Neural progenitor cell (in vitro differentiated cells): Measurements from ENCODE around the gene MTX1.

ENCODE experiments used
- EZH2phosphoT487 ChIP-seq: fragments of 200-600 bp; sonication (generic); IDR thresholded peaks from 2 replicates; pipeline ENCODE4 v1.6.1; 2017; ENCODE audit warnings: antibody characterized with exemption
- TF ChIP-seq, protein P1 (sequence below): fragments of 200-600 bp; sonication (generic); IDR thresholded peaks from 2 replicates; pipeline ENCODE4 v1.5.1; 2017; ENCODE audit warnings: antibody characterized with exemption, mild to moderate bottlenecking

DNA sequence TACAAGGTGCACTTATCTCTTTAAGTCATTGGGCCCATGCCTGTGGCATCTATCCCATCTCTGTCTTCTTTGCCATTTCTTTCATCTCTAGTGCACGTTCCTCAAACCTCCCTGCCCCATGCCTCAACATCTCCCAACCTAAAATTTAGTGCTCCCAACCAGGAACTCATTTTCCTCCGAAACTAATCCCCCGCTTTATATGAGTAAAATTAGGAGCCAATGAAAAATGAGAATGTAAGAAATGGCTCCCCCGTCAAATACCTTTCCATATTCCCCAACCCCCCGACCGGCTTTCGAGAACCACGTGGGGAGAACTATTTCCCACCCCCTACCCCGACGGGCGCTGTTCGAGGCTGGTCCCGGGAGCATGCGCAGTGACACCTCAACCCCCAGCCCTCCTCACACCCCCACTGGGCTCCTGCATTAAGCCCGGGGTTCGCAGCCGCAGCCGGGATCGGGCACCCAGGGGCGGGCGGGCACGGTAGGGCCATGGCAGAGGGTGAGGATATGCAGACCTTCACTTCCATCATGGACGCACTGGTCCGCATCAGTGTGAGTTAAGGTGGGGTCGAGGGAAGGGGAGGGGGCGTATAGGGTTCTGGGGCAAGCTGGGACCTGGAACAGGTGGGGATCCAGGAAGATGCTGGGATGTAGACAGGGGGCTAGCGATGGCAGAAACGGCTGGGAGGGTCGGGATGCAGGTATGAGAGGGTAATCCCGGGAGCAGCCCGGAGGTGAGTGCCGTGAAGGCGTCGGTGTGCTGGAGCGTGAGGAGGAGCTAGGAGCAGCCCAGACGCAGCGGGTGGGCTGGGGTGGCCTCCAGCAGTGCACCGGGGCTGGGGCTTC is 34.8 kb upstream of the MTX1 start, which contains the start of gene TRIM46:
- TF ChIP-seq, protein P1, sequence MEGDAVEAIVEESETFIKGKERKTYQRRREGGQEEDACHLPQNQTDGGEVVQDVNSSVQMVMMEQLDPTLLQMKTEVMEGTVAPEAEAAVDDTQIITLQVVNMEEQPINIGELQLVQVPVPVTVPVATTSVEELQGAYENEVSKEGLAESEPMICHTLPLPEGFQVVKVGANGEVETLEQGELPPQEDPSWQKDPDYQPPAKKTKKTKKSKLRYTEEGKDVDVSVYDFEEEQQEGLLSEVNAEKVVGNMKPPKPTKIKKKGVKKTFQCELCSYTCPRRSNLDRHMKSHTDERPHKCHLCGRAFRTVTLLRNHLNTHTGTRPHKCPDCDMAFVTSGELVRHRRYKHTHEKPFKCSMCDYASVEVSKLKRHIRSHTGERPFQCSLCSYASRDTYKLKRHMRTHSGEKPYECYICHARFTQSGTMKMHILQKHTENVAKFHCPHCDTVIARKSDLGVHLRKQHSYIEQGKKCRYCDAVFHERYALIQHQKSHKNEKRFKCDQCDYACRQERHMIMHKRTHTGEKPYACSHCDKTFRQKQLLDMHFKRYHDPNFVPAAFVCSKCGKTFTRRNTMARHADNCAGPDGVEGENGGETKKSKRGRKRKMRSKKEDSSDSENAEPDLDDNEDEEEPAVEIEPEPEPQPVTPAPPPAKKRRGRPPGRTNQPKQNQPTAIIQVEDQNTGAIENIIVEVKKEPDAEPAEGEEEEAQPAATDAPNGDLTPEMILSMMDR = no peak
- TF ChIP-seq EZH2phosphoT487 = peak; percentile 29
